ENCODE results near the gene DGKH. TPM values are rescaled to one million over a fixed set of nuclear protein-coding genes. Genes with fewer than 3 reads are reported as not detected.

The DGKH gene
- total and polyA plus RNA-seq, 2 donors (not counting 1 experiment from before 2014, with no cell fraction given) = 6.1 to 7.9 TPM

DNA sequence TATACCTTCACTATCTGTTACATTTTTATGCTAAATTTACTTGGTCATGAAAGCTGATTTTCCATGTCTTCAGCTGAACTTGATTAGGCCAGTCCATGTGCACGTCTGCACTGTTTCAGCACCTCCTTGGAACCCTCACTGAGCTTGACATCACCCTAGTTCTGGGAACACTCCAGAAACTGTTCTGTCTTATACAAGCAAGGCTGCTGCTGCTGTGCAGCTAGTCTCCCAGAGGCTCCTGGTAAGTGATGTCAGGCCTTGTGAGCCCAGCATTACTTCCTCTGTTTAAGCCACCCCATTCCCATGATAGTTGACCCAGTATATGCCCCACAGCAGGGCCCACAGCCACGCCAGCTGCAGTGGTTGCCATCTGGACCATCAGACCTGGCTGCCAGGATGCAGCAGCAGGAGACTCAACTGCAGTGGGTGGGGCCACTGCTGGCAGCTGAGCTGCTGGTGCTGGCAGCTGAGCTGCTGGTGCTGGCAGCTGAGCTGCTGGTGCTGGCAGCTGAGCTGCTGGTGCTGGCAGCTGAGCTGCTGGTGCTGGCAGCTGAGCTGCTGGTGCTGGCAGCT, 133.0 kb downstream of the DGKH start:
- Histone ChIP-seq H3K9me3 (ENCODE audit: control insufficient read depth, insufficient read depth, low read depth, low read length) (no peaks in the 10 kb centered on the region), H3K27me3 (ENCODE audit: control insufficient read depth, insufficient read depth, low read length) (no peaks in the 10 kb centered on the region), H2AFZ (ENCODE audit: low read length) (no peak overlapping the region), H3K4me2 (ENCODE audit: extremely low read depth, insufficient read depth, low read length) (no peak overlapping the region), H3K4me1 (ENCODE audit: control insufficient read depth, extremely low read depth, insufficient read depth, low read length) (no peaks in the 10 kb centered on the region), H3K79me2 (ENCODE audit: control insufficient read depth, insufficient read depth, low read length) (no peaks in the 10 kb centered on the region), H3K36me3 (ENCODE audit: control insufficient read depth, insufficient read depth, low read length) (no peaks in the 10 kb centered on the region), H3K9ac (ENCODE audit: insufficient read depth, low read length) (no peak overlapping the region), H4K20me1 (ENCODE audit: control insufficient read depth, extremely low read depth, insufficient read depth, low read length) (no peaks in the 10 kb centered on the region), H3K27ac (ENCODE audit: insufficient read depth, low read length) (no peak overlapping the region), H3K4me3 (replicated peaks in 1 of 4; ENCODE audit: control extremely low read depth in 1 of 4, insufficient read depth in 1 of 4, low read depth in 3 of 4, low read length in 4 of 4) (no peak overlapping the region)
- TF ChIP-seq, protein P1, sequence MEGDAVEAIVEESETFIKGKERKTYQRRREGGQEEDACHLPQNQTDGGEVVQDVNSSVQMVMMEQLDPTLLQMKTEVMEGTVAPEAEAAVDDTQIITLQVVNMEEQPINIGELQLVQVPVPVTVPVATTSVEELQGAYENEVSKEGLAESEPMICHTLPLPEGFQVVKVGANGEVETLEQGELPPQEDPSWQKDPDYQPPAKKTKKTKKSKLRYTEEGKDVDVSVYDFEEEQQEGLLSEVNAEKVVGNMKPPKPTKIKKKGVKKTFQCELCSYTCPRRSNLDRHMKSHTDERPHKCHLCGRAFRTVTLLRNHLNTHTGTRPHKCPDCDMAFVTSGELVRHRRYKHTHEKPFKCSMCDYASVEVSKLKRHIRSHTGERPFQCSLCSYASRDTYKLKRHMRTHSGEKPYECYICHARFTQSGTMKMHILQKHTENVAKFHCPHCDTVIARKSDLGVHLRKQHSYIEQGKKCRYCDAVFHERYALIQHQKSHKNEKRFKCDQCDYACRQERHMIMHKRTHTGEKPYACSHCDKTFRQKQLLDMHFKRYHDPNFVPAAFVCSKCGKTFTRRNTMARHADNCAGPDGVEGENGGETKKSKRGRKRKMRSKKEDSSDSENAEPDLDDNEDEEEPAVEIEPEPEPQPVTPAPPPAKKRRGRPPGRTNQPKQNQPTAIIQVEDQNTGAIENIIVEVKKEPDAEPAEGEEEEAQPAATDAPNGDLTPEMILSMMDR (conservative IDR thresholded peaks at IDR 0.05 in 1 of 2, IDR thresholded peaks at IDR 0.05 in 1 of 2; ENCODE audit: low read depth in 1 of 2, low read length in 2 of 2) = no peak
- TF ChIP-seq EZH2 (IDR thresholded peaks at IDR 0.05; ENCODE audit: low read length, missing control alignments) = no peak
- DNase-seq (ENCODE audit: low read depth in 2 of 2) = no peak

DNA sequence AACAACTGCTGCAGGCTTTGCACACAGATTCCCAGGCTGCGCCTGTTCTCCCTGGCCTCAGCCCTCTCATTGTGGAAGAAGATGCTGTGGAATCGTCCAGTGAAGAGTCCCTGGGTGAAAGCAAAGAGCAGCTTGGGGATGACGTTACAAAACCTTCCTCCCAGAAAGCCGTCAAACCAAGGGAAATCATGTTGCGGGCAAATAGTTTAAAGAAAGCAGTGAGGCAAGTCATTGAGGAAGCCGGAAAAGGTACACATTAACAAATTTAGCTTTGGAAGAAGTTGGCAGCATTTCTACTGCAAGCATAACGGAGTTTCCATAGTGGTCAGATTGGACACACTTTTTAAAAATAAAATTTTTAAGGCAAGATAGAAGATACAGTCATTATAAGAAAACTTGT, 140.6 kb downstream of the DGKH start:
- no peaks in the 10 kb centered on the region for H3K4me1 ChIP-seq (ENCODE audit: control insufficient read depth, extremely low read depth, insufficient read depth, low read length)
- H3K9me3 ChIP-seq (ENCODE audit: control insufficient read depth, insufficient read depth, low read depth, low read length) = no peaks in the 10 kb centered on the region
- TF ChIP-seq EZH2 (IDR thresholded peaks at IDR 0.05; ENCODE audit: low read length, missing control alignments) = no peak
- TF ChIP-seq, protein P1 (conservative IDR thresholded peaks at IDR 0.05 in 1 of 2, IDR thresholded peaks at IDR 0.05 in 1 of 2; ENCODE audit: low read depth in 1 of 2, low read length in 2 of 2) = no peak
- H3K79me2 ChIP-seq (ENCODE audit: control insufficient read depth, insufficient read depth, low read length) = no peaks in the 10 kb centered on the region
- no peak overlapping the region for H3K9ac ChIP-seq (ENCODE audit: insufficient read depth, low read length)
- no peaks in the 10 kb centered on the region for H4K20me1 ChIP-seq (ENCODE audit: control insufficient read depth, extremely low read depth, insufficient read depth, low read length)
- no peak for DNase-seq (ENCODE audit: low read depth in 2 of 2)
- H3K27ac ChIP-seq (ENCODE audit: insufficient read depth, low read length) = no peak overlapping the region
- peaks cover 2% of the 10 kb centered on the region for H3K36me3 ChIP-seq (ENCODE audit: control insufficient read depth, insufficient read depth, low read length)
- H3K27me3 ChIP-seq (ENCODE audit: control insufficient read depth, insufficient read depth, low read length) = no peaks in the 10 kb centered on the region
- H3K4me2 ChIP-seq (ENCODE audit: extremely low read depth, insufficient read depth, low read length) = no peak overlapping the region
- H2AFZ ChIP-seq (ENCODE audit: low read length) = no peak overlapping the region
- no peak overlapping the region for H3K4me3 ChIP-seq (replicated peaks in 1 of 4; ENCODE audit: control extremely low read depth in 1 of 4, insufficient read depth in 1 of 4, low read depth in 3 of 4, low read length in 4 of 4)

GRCh38 chr13:42190529-42190928, 142.1 kb downstream of the DGKH start:
- Histone ChIP-seq H3K27me3 (ENCODE audit: control insufficient read depth, insufficient read depth, low read length) (no peaks in the 10 kb centered on the region), H3K27ac (ENCODE audit: insufficient read depth, low read length) (no peak overlapping the region), H4K20me1 (ENCODE audit: control insufficient read depth, extremely low read depth, insufficient read depth, low read length) (no peaks in the 10 kb centered on the region), H3K36me3 (ENCODE audit: control insufficient read depth, insufficient read depth, low read length) (peaks cover 5% of the 10 kb centered on the region), H3K4me1 (ENCODE audit: control insufficient read depth, extremely low read depth, insufficient read depth, low read length) (no peaks in the 10 kb centered on the region), H3K4me3 (replicated peaks in 1 of 4; ENCODE audit: control extremely low read depth in 1 of 4, insufficient read depth in 1 of 4, low read depth in 3 of 4, low read length in 4 of 4) (no peak overlapping the region), H3K79me2 (ENCODE audit: control insufficient read depth, insufficient read depth, low read length) (no peaks in the 10 kb centered on the region), H3K4me2 (ENCODE audit: extremely low read depth, insufficient read depth, low read length) (no peak overlapping the region), H3K9me3 (ENCODE audit: control insufficient read depth, insufficient read depth, low read depth, low read length) (no peaks in the 10 kb centered on the region), H3K9ac (ENCODE audit: insufficient read depth, low read length) (no peak overlapping the region), H2AFZ (ENCODE audit: low read length) (no peak overlapping the region)
- no peak for TF ChIP-seq EZH2 (IDR thresholded peaks at IDR 0.05; ENCODE audit: low read length, missing control alignments)
- TF ChIP-seq, protein P1 (conservative IDR thresholded peaks at IDR 0.05 in 1 of 2, IDR thresholded peaks at IDR 0.05 in 1 of 2; ENCODE audit: low read depth in 1 of 2, low read length in 2 of 2) = no peak
- DNase-seq (ENCODE audit: low read depth in 2 of 2) = no peak

Measured in fibroblast of lung (primary cell).